ENCODE measurements around the gene SETBP1.
A peak's percentile ranks its signal among the peaks of the same experiment; 100 is the strongest.

SETBP1 gene

GRCh38 chr18:45054636-45055035 is 373.9 kb downstream of the SETBP1 start:
- Histone ChIP-seq H3K4me1 (ENCODE audit: control insufficient read depth, insufficient read depth, low read length) (peaks cover 20% of the 10 kb centered on the region), H3K27me3 (replicated peaks; ENCODE audit: control insufficient read depth, insufficient read depth, low read length) (no peaks in the 10 kb centered on the region), H3K36me3 (ENCODE audit: control insufficient read depth, insufficient read depth, low read length, severe bottlenecking) (no peaks in the 10 kb centered on the region), H3K9ac (ENCODE audit: low read length) (no peak overlapping the region), H3K9me3 (ENCODE audit: control insufficient read depth, low read length) (no peaks in the 10 kb centered on the region), H3K4me3 (ENCODE audit: low read length) (no peak overlapping the region)
- no peak for DNase-seq (ENCODE audit: low read depth)

- Histone ChIP-seq H3K4me3 (ENCODE audit: low read length) (no peak overlapping the region), H3K27me3 (replicated peaks; ENCODE audit: control insufficient read depth, insufficient read depth, low read length) (no peaks in the 10 kb centered on the region), H3K9me3 (ENCODE audit: control insufficient read depth, low read length) (no peaks in the 10 kb centered on the region), H3K4me1 (ENCODE audit: control insufficient read depth, insufficient read depth, low read length) (peaks cover 15% of the 10 kb centered on the region), H3K9ac (ENCODE audit: low read length) (no peak overlapping the region), H3K36me3 (ENCODE audit: control insufficient read depth, insufficient read depth, low read length, severe bottlenecking) (no peaks in the 10 kb centered on the region)
- no peak for DNase-seq (ENCODE audit: low read depth)
Measured at GRCh38 chr18:45055811-45056210, 375.1 kb downstream of the SETBP1 start.

GRCh38 chr18:45056926-45057325 is 376.2 kb downstream of the SETBP1 start:
- DNase-seq (ENCODE audit: low read depth): no peak
- no peak overlapping the region for H3K9ac ChIP-seq (ENCODE audit: low read length)
- H3K4me3 ChIP-seq (ENCODE audit: low read length): no peak overlapping the region
- H3K4me1 ChIP-seq (ENCODE audit: control insufficient read depth, insufficient read depth, low read length): peaks cover 9% of the 10 kb centered on the region
- no peaks in the 10 kb centered on the region for H3K36me3 ChIP-seq (ENCODE audit: control insufficient read depth, insufficient read depth, low read length, severe bottlenecking)
- no peaks in the 10 kb centered on the region for H3K9me3 ChIP-seq (ENCODE audit: control insufficient read depth, low read length)
- no peaks in the 10 kb centered on the region for H3K27me3 ChIP-seq (replicated peaks; ENCODE audit: control insufficient read depth, insufficient read depth, low read length)

- Histone ChIP-seq H3K9ac (ENCODE audit: low read length) (no peak overlapping the region), H3K9me3 (ENCODE audit: control insufficient read depth, low read length) (no peaks in the 10 kb centered on the region), H3K4me3 (ENCODE audit: low read length) (no peak overlapping the region), H3K27me3 (replicated peaks; ENCODE audit: control insufficient read depth, insufficient read depth, low read length) (no peaks in the 10 kb centered on the region), H3K36me3 (ENCODE audit: control insufficient read depth, insufficient read depth, low read length, severe bottlenecking) (no peaks in the 10 kb centered on the region), H3K4me1 (ENCODE audit: control insufficient read depth, insufficient read depth, low read length) (peaks cover 9% of the 10 kb centered on the region)
- DNase-seq (ENCODE audit: low read depth): no peak
Measured at GRCh38 chr18:45057955-45058600, 377.4 kb downstream of the SETBP1 start.

GRCh38 chr18:45059695-45060094 is 379.0 kb downstream of the SETBP1 start:
- H3K9ac ChIP-seq (ENCODE audit: low read length): no peak overlapping the region
- no peak overlapping the region for H3K4me3 ChIP-seq (ENCODE audit: low read length)
- DNase-seq (ENCODE audit: low read depth): peak; percentile 61
- H3K9me3 ChIP-seq (ENCODE audit: control insufficient read depth, low read length): no peaks in the 10 kb centered on the region
- H3K36me3 ChIP-seq (ENCODE audit: control insufficient read depth, insufficient read depth, low read length, severe bottlenecking): no peaks in the 10 kb centered on the region
- no peaks in the 10 kb centered on the region for H3K27me3 ChIP-seq (replicated peaks; ENCODE audit: control insufficient read depth, insufficient read depth, low read length)
- H3K4me1 ChIP-seq (ENCODE audit: control insufficient read depth, insufficient read depth, low read length): peaks cover 9% of the 10 kb centered on the region

GRCh38 chr18:45060102-45060501 is 379.4 kb downstream of the SETBP1 start:
- H3K4me3 ChIP-seq (ENCODE audit: low read length): no peak overlapping the region

GRCh38 chr18:45061359-45061758 is 380.7 kb downstream of the SETBP1 start:
- no peak overlapping the region for H3K9ac ChIP-seq (ENCODE audit: low read length)
- H3K27me3 ChIP-seq (replicated peaks; ENCODE audit: control insufficient read depth, insufficient read depth, low read length): no peaks in the 10 kb centered on the region
- no peaks in the 10 kb centered on the region for H3K9me3 ChIP-seq (ENCODE audit: control insufficient read depth, low read length)
- peaks cover 9% of the 10 kb centered on the region for H3K4me1 ChIP-seq (ENCODE audit: control insufficient read depth, insufficient read depth, low read length)
- H3K36me3 ChIP-seq (ENCODE audit: control insufficient read depth, insufficient read depth, low read length, severe bottlenecking): no peaks in the 10 kb centered on the region
- no peak for DNase-seq (ENCODE audit: low read depth)
- H3K4me3 ChIP-seq (ENCODE audit: low read length): no peak overlapping the region

More at GRCh38 chr18:45060102-45060501, 379.4 kb downstream of the SETBP1 start:
- H3K36me3 ChIP-seq (ENCODE audit: control insufficient read depth, insufficient read depth, low read length, severe bottlenecking): no peaks in the 10 kb centered on the region
- no peaks in the 10 kb centered on the region for H3K27me3 ChIP-seq (replicated peaks; ENCODE audit: control insufficient read depth, insufficient read depth, low read length)
- no peaks in the 10 kb centered on the region for H3K9me3 ChIP-seq (ENCODE audit: control insufficient read depth, low read length)
- DNase-seq (ENCODE audit: low read depth): peak; percentile 19
- H3K9ac ChIP-seq (ENCODE audit: low read length): no peak overlapping the region
- H3K4me1 ChIP-seq (ENCODE audit: control insufficient read depth, insufficient read depth, low read length): peaks cover 9% of the 10 kb centered on the region

- no peak for DNase-seq (ENCODE audit: low read depth)
- no peak overlapping the region for H3K9ac ChIP-seq (ENCODE audit: low read length)
- peaks cover 13% of the 10 kb centered on the region for H3K4me1 ChIP-seq (ENCODE audit: control insufficient read depth, insufficient read depth, low read length)
- no peaks in the 10 kb centered on the region for H3K36me3 ChIP-seq (ENCODE audit: control insufficient read depth, insufficient read depth, low read length, severe bottlenecking)
- H3K9me3 ChIP-seq (ENCODE audit: control insufficient read depth, low read length): no peaks in the 10 kb centered on the region
- H3K4me3 ChIP-seq (ENCODE audit: low read length): no peak overlapping the region
- no peaks in the 10 kb centered on the region for H3K27me3 ChIP-seq (replicated peaks; ENCODE audit: control insufficient read depth, insufficient read depth, low read length)
Measured at GRCh38 chr18:45063246-45064038, 382.8 kb downstream of the SETBP1 start.

GRCh38 chr18:45066210-45066609 is 385.5 kb downstream of the SETBP1 start:
- H3K27me3 ChIP-seq (replicated peaks; ENCODE audit: control insufficient read depth, insufficient read depth, low read length): no peaks in the 10 kb centered on the region
- no peak for DNase-seq (ENCODE audit: low read depth)

GRCh38 chr18:45066886-45067285 is 386.2 kb downstream of the SETBP1 start:
- no peak overlapping the region for H3K9ac ChIP-seq (ENCODE audit: low read length)
- H3K4me3 ChIP-seq (ENCODE audit: low read length): no peak overlapping the region
- DNase-seq (ENCODE audit: low read depth): no peak
- H3K36me3 ChIP-seq (ENCODE audit: control insufficient read depth, insufficient read depth, low read length, severe bottlenecking): no peaks in the 10 kb centered on the region
- H3K9me3 ChIP-seq (ENCODE audit: control insufficient read depth, low read length): no peaks in the 10 kb centered on the region
- H3K4me1 ChIP-seq (ENCODE audit: control insufficient read depth, insufficient read depth, low read length): peaks cover 5% of the 10 kb centered on the region
- H3K27me3 ChIP-seq (replicated peaks; ENCODE audit: control insufficient read depth, insufficient read depth, low read length): no peaks in the 10 kb centered on the region

More at GRCh38 chr18:45066210-45066609, 385.5 kb downstream of the SETBP1 start:
- Histone ChIP-seq H3K4me3 (ENCODE audit: low read length) (no peak overlapping the region), H3K36me3 (ENCODE audit: control insufficient read depth, insufficient read depth, low read length, severe bottlenecking) (no peaks in the 10 kb centered on the region), H3K4me1 (ENCODE audit: control insufficient read depth, insufficient read depth, low read length) (peaks cover 5% of the 10 kb centered on the region), H3K9ac (ENCODE audit: low read length) (no peak overlapping the region), H3K9me3 (ENCODE audit: control insufficient read depth, low read length) (no peaks in the 10 kb centered on the region)

GRCh38 chr18:45068400-45069094 is 387.9 kb downstream of the SETBP1 start:
- no peak for DNase-seq (ENCODE audit: low read depth)
- no peaks in the 10 kb centered on the region for H3K9me3 ChIP-seq (ENCODE audit: control insufficient read depth, low read length)

More at GRCh38 chr18:45068400-45069094, 387.9 kb downstream of the SETBP1 start:
- Histone ChIP-seq H3K4me3 (ENCODE audit: low read length) (no peak overlapping the region), H3K27me3 (replicated peaks; ENCODE audit: control insufficient read depth, insufficient read depth, low read length) (no peaks in the 10 kb centered on the region), H3K9ac (ENCODE audit: low read length) (no peak overlapping the region), H3K36me3 (ENCODE audit: control insufficient read depth, insufficient read depth, low read length, severe bottlenecking) (no peaks in the 10 kb centered on the region), H3K4me1 (ENCODE audit: control insufficient read depth, insufficient read depth, low read length) (peaks cover 5% of the 10 kb centered on the region)

Measured in adipocyte (in vitro differentiated cells).